ENCODE data around the gene CDC42BPA.

Gene CDC42BPA

GRCh38 chr1:226993814-226994585 is 324.3 kb downstream of the CDC42BPA start:
- DNase-seq (ENCODE audit: low spot score) = no peak

DNA sequence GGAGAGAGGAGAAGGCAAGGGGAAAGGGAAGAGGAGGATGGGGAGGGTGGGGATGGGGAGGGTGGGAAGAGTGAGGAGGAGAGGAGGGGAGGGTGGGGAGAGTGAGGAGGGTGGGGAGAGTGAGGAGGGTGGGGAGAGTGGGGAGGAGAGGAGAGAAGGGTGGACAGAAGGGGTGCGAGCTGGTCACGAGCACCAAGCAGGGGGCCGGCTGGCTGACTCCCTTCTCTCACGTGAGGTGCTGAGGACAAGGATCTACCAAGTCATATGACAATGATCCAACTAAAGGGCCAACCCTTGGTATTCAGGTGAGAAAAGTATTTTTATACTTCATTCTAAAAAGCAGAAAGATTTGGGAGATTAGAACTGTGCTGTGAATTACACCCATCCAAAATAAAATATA is 326.4 kb downstream of the CDC42BPA start:
- no peak for DNase-seq (ENCODE audit: low spot score)

- no peak for DNase-seq (ENCODE audit: low spot score)
Measured at GRCh38 chr1:226990133-226990716, 328.1 kb downstream of the CDC42BPA start.

GRCh38 chr1:226989085-226989920 is 329.0 kb downstream of the CDC42BPA start:
- no peak for DNase-seq (ENCODE audit: low spot score)

DNA sequence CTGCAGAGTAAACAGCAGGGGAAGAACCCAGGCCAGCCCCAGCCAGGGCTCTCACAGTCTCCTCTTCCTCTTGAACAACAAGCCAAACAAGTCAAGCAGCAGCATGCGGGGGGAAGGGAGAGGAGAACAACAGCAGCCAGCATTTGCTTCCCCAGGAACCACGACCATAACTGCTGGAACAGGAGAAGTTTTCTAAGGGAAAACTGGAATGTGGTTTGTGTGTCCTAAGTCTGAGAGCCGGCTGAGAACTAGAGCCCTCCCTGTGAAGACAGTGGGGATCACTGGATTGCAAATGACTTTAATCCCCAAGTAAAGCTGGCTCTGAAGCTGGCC is 330.0 kb downstream of the CDC42BPA start:
- no peak for DNase-seq (ENCODE audit: low spot score)

GRCh38 chr1:226987623-226988333 is 330.5 kb downstream of the CDC42BPA start:
- DNase-seq (ENCODE audit: low spot score) = no peak

DNA sequence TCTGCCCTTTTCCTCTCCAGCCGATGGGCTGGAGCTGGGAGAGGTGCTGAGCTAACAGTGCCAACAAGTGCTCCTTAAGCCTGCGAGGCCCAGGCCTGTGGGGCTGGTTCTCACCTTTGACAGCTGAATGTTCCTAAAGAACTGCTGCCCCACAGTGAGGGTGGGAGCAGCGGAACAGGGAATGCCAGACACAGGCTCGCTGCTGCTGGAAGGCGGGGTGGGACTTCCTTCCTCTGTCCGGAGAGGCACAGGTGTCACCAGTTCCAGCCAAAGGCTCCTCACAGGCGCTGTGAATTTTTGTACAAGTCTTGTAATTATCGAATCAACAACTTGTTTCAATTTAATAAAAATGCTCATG is 331.1 kb downstream of the CDC42BPA start:
- no peak for DNase-seq (ENCODE audit: low spot score)

GRCh38 chr1:226986496-226987178 is 331.7 kb downstream of the CDC42BPA start:
- DNase-seq (ENCODE audit: low spot score) = no peak

GRCh38 chr1:226985839-226986463 is 332.3 kb downstream of the CDC42BPA start:
- DNase-seq (ENCODE audit: low spot score) = no peak

DNA sequence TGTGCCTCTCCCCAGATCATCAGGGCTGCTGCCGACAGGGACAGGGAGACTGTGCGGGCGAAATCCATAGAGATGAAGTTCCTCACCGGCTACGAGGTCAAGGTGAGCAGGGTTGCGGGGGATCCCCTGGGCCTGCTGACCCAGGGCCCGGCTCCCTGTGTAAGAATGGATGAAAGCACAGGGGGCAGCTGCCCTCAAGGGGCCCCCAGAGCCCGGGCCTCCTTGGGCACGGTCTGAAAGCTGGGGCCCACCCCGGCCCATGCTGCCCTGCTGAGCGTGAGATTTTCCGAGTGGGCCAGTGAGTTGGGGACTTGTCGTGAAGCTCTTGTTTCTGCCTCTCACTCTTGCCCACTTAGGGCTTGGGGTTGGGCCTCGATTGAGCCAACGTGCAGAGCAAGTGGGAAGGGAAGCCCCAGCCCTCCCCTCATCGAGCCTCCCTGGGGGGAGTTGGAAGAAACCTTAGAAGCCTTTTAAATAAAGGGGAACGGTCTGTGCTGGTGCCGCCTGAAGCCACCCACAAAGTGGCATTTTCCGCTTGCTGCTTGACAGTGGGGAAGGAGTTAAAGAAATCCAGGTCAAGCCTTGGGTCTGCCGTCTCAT is 333.0 kb downstream of the CDC42BPA start:
- no peak for DNase-seq (ENCODE audit: low spot score)

DNA sequence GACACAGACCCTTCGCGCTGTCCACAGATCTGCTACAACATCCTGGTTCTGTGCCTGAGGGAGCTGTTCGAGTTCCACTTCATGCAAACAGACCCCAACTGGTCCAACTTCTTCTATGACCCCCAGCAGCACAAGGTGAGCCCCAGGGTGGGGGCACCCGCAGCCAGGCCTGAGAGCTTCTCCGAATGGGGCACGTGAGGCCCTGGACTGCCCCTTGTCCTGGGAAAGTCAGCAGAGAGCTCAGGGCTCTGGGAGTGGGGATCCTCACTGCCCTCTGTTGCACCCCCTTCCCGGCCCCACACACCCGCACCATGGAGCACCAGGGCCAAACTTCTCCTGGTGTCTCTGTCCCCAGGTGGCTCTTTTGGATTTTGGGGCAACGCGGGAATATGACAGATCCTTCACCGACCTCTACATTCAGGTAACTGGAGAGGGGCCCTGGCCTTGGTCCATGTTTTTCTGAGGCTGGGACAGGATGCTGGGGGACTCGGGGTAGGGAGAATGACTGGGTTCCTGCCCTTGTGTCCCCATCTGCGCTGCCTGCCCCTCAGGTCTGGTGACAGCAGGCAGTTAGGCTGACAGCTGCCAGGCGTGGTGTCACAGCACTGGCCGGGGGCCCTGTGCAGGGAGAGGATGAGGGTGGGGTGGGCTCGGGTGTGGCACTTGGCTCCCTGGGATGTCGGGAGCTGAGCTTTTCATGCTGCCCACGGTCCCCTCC is 333.6 kb downstream of the CDC42BPA start:
- no peak for DNase-seq (ENCODE audit: low spot score)

DNA sequence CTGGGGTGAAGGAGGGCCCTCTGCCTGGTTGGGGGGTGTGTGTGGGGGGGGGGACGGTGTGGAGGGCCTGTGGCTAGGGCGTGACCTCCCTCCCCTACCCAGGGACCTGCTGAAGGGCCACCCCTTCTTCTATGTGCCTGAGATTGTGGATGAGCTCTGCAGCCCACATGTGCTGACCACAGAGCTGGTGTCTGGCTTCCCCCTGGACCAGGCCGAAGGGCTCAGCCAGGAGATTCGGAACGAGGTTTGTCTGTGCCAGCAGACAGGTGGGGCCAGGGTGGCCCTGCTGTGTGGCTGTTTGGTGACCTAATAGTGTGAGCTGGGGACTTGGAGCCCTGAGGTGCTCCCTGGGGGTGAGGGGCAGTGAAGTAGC is 334.3 kb downstream of the CDC42BPA start:
- no peak for DNase-seq (ENCODE audit: low spot score)

DNA sequence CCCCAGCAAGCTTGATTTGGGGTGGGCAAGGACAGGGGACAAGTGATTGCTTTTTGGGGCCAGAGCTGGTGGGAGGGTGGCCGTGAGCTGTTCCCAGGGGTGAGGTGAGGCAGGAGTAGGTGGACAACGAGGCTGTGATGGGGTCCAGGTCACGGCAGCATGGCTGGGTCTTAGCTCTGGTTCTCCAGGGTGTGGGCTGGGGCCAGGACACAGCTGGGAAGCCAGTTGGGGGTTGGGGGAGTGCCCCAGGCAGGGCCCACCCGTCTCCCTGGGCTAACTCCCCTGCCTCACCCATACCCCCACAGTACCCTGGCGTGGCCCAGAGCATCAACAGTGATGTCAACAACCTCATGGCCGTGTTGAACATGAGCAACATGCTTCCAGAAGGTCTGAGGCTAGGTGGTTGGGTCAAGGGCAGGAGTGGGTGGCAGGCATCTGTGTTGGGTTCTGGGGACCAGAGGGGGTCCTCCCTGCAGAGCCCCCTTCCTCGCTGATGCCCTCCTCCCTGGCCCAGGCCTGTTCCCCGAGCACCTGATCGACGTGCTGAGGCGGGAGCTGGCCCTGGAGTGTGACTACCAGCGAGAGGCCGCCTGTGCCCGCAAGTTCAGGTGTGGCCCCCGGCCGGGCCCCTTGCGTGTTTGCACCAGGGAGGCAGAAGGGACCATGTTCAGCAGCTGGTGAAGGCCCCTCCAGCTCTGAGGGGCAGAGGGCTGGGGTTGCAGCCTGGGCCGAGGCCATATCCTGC is 334.9 kb downstream of the CDC42BPA start:
- DNase-seq (ENCODE audit: low spot score) = no peak

DNA sequence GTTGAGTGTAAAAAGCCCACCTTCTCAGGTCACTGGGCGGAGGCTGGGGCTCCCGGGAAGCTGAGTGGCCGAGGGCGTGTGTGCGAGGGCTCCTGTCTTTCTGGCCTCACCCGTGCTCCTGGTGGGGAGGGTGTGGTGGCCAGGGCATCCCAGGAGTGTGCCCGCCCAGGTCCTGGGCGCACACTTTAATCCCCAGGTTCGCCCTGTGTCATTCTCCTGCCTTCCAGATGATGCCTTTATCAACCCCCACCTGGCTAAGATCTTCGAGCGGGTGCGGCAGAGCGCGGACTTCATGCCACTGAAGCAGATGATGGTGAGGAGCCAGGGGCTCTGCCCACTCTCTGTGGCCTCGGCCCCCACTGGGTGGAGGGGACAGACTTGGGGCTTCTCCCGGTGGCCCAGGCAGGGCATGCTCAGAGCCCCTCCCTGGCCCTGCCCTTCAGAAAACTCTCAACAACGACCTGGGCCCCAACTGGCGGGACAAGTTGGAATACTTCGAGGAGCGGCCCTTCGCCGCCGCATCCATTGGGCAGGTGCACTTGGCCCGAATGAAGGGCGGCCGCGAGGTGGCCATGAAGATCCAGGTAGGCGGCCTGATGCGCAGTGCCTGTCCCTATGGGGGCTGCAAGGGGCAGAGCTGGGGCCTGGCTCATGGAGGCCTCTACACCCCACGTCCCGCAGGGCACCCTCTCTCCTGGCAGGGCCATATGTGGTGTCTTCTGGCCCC is 335.7 kb downstream of the CDC42BPA start:
- DNase-seq (ENCODE audit: low spot score) = no peak

- no peak for DNase-seq (ENCODE audit: low spot score)
Measured at GRCh38 chr1:226981838-226982237, 336.5 kb downstream of the CDC42BPA start.

- DNase-seq (ENCODE audit: low spot score) = no peak
Measured at GRCh38 chr1:226981386-226981817, 336.9 kb downstream of the CDC42BPA start.

DNA sequence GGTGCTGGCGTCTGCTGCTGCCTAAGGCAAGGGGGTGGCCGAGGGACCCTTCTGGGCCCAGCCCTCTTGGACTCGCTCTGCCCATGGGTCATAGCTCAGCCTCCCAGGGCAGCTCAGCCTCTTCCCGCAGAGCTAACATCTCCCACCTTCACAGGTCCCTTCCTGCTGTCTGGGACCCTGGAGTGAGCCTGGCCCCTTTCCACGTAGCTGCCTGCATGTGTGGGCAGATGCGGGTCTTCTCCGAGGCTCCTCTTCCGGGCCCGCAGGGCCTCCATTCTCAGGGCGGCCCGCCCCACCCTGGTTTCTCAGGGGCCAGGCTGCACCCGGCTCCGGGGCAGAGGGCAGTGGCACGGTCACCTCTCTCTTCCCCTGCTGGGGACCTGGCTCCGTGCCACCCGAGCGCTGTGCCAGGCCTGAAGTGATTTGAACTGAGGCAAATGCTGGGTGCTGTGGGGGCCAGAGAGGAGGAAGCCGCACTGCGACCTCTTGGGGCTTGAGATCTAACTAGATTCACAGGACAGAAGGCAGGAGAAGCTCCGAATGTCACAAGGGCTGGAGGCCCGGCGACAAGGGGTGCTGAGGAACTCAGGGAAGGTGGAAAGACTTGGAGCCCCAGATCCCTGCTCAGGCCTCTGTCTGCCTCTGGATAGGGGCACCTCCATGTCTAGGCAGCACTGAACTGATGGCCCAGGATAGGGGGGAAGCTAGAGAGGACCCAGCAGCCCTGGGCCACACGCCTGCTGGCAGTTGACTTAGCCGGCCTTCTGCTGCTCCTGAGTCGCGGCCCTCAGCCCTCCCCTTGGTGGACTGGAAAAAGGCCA is 337.5 kb downstream of the CDC42BPA start:
- no peak for DNase-seq (ENCODE audit: low spot score)

DNA sequence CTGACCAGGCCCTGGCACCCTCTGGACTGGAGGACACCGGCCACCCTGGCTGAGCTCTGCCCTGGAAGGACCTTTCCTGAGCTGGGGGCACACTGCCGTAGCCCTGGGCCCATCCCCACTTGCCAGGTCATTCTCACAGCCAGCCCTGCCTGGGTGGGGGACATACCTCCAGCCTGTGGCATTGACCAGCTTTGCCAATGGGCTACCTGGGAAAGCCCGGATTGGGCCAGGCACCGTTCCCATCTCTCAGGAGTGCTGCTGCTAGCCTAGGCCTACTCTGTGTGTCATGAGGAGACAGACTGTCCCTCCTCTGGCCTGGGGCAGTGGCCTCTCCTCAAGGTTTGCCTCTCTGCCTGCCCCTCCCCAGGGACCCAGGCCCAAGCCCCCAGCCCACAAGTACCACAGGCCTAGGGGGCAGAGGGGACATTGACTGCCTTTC is 338.2 kb downstream of the CDC42BPA start:
- DNase-seq (ENCODE audit: low spot score) = no peak

Measured in GM03348 (cell line).